ENCODE results near the gene AP3B1. TPM values are rescaled to one million over a fixed set of nuclear protein-coding genes. Genes with fewer than 3 reads are reported as not detected.

AP3B1 gene
- polyA plus RNA-seq, 1 experiment = 67.0 TPM

GRCh38 chr5:78102500-78102899 lies 192.0 kb downstream of the AP3B1 start:
- Histone ChIP-seq H3K27ac (ENCODE audit: low read depth, low read length) (no peak overlapping the region), H3K27me3 (ENCODE audit: control insufficient read depth, insufficient read depth, low read length) (no peaks in the 10 kb centered on the region), H3K9me3 (ENCODE audit: control insufficient read depth, insufficient read depth, low read length) (no peaks in the 10 kb centered on the region), H3K4me3 (ENCODE audit: low read depth, low read length) (no peak overlapping the region)
- ChIA-PET POLR2A (no interaction called here), CTCF (no interaction called here)
- no peak for DNase-seq (ENCODE audit: low read depth, low spot score)
- TF ChIP-seq CTCF (IDR thresholded peaks at IDR 0.05; ENCODE audit: low read depth, low read length) = no peak

GRCh38 chr5:78095125-78095524 lies 199.4 kb downstream of the AP3B1 start:
- CTCF ChIA-PET = no interaction called here
- TF ChIP-seq CTCF (IDR thresholded peaks at IDR 0.05; ENCODE audit: low read depth, low read length) = no peak
- POLR2A ChIA-PET = no interaction called here
- DNase-seq (ENCODE audit: low read depth, low spot score) = no peak
- Histone ChIP-seq H3K27me3 (ENCODE audit: control insufficient read depth, insufficient read depth, low read length) (no peaks in the 10 kb centered on the region), H3K27ac (ENCODE audit: low read depth, low read length) (no peak overlapping the region), H3K9me3 (ENCODE audit: control insufficient read depth, insufficient read depth, low read length) (no peaks in the 10 kb centered on the region; the same call in 1 of the 2 replicates), H3K4me3 (ENCODE audit: low read depth, low read length) (no peak overlapping the region)

- ChIA-PET POLR2A (no interaction called here), CTCF (no interaction called here)
These were observed 204.5 kb downstream of the AP3B1 start for GRCh38 chr5:78090002-78090401.

GRCh38 chr5:78078858-78079257 lies 215.6 kb downstream of the AP3B1 start:
- H3K4me3 ChIP-seq (ENCODE audit: low read depth, low read length) = no peak overlapping the region
- H3K27me3 ChIP-seq (ENCODE audit: control insufficient read depth, insufficient read depth, low read length) = no peaks in the 10 kb centered on the region
- DNase-seq (ENCODE audit: low read depth, low spot score) = no peak
- no peak for TF ChIP-seq CTCF (IDR thresholded peaks at IDR 0.05; ENCODE audit: low read depth, low read length)
- no peak overlapping the region for H3K27ac ChIP-seq (ENCODE audit: low read depth, low read length)
- ChIA-PET CTCF (no interaction called here), POLR2A (no interaction called here)
- no peaks in the 10 kb centered on the region for H3K9me3 ChIP-seq (ENCODE audit: control insufficient read depth, insufficient read depth, low read length)

More at GRCh38 chr5:78090002-78090401, 204.5 kb downstream of the AP3B1 start:
- Histone ChIP-seq H3K9me3 (ENCODE audit: control insufficient read depth, insufficient read depth, low read length) (no peaks in the 10 kb centered on the region), H3K27me3 (ENCODE audit: control insufficient read depth, insufficient read depth, low read length) (no peaks in the 10 kb centered on the region), H3K4me3 (ENCODE audit: low read depth, low read length) (no peak overlapping the region), H3K27ac (ENCODE audit: low read depth, low read length) (no peak overlapping the region)
- no peak for TF ChIP-seq CTCF (IDR thresholded peaks at IDR 0.05; ENCODE audit: low read depth, low read length)
- no peak for DNase-seq (ENCODE audit: low read depth, low spot score)

- no peak for TF ChIP-seq CTCF (IDR thresholded peaks at IDR 0.05; ENCODE audit: low read depth, low read length)
- Histone ChIP-seq H3K27me3 (ENCODE audit: control insufficient read depth, insufficient read depth, low read length) (no peaks in the 10 kb centered on the region), H3K9me3 (ENCODE audit: control insufficient read depth, insufficient read depth, low read length) (no peaks in the 10 kb centered on the region), H3K27ac (ENCODE audit: low read depth, low read length) (no peak overlapping the region), H3K4me3 (ENCODE audit: low read depth, low read length) (no peak overlapping the region)
- no peak for DNase-seq (ENCODE audit: low read depth, low spot score)
- ChIA-PET POLR2A (no interaction called here), CTCF (no interaction called here)
These were observed 217.0 kb downstream of the AP3B1 start for GRCh38 chr5:78077369-78078068.

Data from AG04450 (cell line).